Spleen (tissue), 11 donors: ENCODE results near the gene CUBN. TPM values are rescaled to one million over a fixed set of nuclear protein-coding genes. Genes with fewer than 3 reads are reported as not detected.

Experiments used
- DNase-seq: peaks from one replicate; pipeline ENCODE4 v3.0.0-alpha.2; 2020
- H3K27ac ChIP-seq, 8 donors: fragments of 200-600 bp; sonication (generic) in 7 of 8; 1 replicate in 4 of 8; 2 replicates in 4 of 8; pipeline versions ENCODE4 v1.5.0 to v1.8.0; 2016 to 2021; ENCODE audit warnings: inconsistent platforms in 4 of 8, mild to moderate bottlenecking in 4 of 8, moderate library complexity in 1 of 8
- H3K27me3 ChIP-seq, 7 donors: fragments of 200-600 bp; sonication (generic) in 6 of 7; replicated peaks in 1 of 7; 1 replicate in 4 of 7; 2 replicates in 3 of 7; pipeline versions ENCODE4 v1.5.0 to v1.8.0; 2016 to 2021; ENCODE audit warnings: inconsistent platforms in 3 of 7, mild to moderate bottlenecking in 1 of 7
- H3K36me3 ChIP-seq, 6 donors: fragments of 200-600 bp; sonication (generic) in 5 of 6; 1 replicate in 4 of 6; 2 replicates in 2 of 6; pipeline versions ENCODE4 v1.5.0 to v1.8.0; 2016 to 2021; ENCODE audit warnings: inconsistent platforms in 2 of 6
- H3K4me1 ChIP-seq, 6 donors: fragments of 200-600 bp; sonication (generic) in 5 of 6; 1 replicate in 3 of 6; 2 replicates in 3 of 6; pipeline versions ENCODE4 v1.5.0 to v1.8.0; 2016 to 2021; ENCODE audit warnings: inconsistent platforms in 3 of 6
- H3K4me3 ChIP-seq, 8 donors: fragments of 200-600 bp; sonication (generic) in 7 of 8; 1 replicate in 4 of 8; 2 replicates in 4 of 8; pipeline versions ENCODE4 v1.5.0 to v1.8.0; 2016 to 2021; ENCODE audit warnings: inconsistent platforms in 4 of 8, mild to moderate bottlenecking in 4 of 8, moderate library complexity in 2 of 8
- H3K9me3 ChIP-seq, 8 donors: fragments of 200-600 bp; sonication (generic) in 7 of 8; 1 replicate in 4 of 8; 2 replicates in 4 of 8; pipeline versions ENCODE4 v1.5.0 to v1.8.0; 2016 to 2021; ENCODE audit warnings: inconsistent platforms in 4 of 8
- CTCF ChIP-seq, 11 experiments: fragments of 200-600 bp in 7 of 11; fragments of 450-650 bp in 4 of 11; sonication (generic) in 4 of 11; IDR thresholded peaks in 8 of 11; conservative IDR thresholded peaks in 3 of 11; 1 replicate in 7 of 11; 2 replicates in 4 of 11; pipeline versions ENCODE4 v1.4.0 to v1.8.0; 2016 to 2021; ENCODE audit warnings: antibody characterized with exemption in 11 of 11, inconsistent platforms in 4 of 11, mild to moderate bottlenecking in 1 of 11
- POLR2A ChIP-seq, 3 donors: fragments of 450-650 bp; IDR thresholded peaks; one replicate each; pipeline ENCODE4 v1.5.1; 2017; ENCODE audit warnings: antibody characterized with exemption in 3 of 3, mild to moderate bottlenecking in 1 of 3
- POLR2AphosphoS5 ChIP-seq, 3 donors: sonication (generic); formaldehyde crosslinking; IDR thresholded peaks; one replicate each; pipeline ENCODE4 v1.5.1; 2017; ENCODE audit warnings: antibody characterized with exemption in 3 of 3
- WGBS, 5 donors: extraction: QIAGEN DNeasy Blood & Tissue Kit in 3 of 5; methylation state at CpG; one replicate each; pipeline versions ENCODE4 v1.1.5 to v1.1.7; 2013 to 2018; 5-methylcytosine and 5-hydroxymethylcytosine counted together
- intact Hi-C: fragments of 100-400 bp; cut with DNase I; formaldehyde crosslinking; loops from one replicate; pipeline ENCODE4 v1.15.0; 2023; ENCODE audit warnings: low total_unique reads
- polyA plus RNA-seq, 3 donors: library from polyadenylated mRNA; stranded (reverse); fragments of 200-250 nt; gene quantifications; one replicate each; pipeline ENCODE4 v1.2.1, GENCODE V29; 2013
- total RNA-seq, 7 donors: library from RNA; depleted of rRNA in 3 of 7; stranded (reverse); fragments of >200 nt in 3 of 7; fragmentation: NEBNext Ultra II Directional in 4 of 7; extraction: Animal tissue kit (Norgen Biotek cat#: 25700) in 4 of 7; gene quantifications; one replicate each; pipeline versions ENCODE4 v1.1.0 to v1.2.1, GENCODE V29; 2016 to 2021
- donor health status: healthy with polysubstance abuse.
- donor health status: DM: no; HTN: no; CAD: no; lungs with moderate emphysema.
- donor health status: DM: no; HTN: no; CAD: no.
- donor health status: Bipolar disorder and iron deficiency.
- donor health status: healthy.
- donor health status: DM: no; HTN: no; CAD: no.
- donor health status: DM: yes; HTN: yes; CAD: no.

The CUBN gene
- total and polyA plus RNA-seq, 10 donors: 0.24 to 12.1 (median 5.4) TPM

- WGBS, 5 donors: 73 to 95% (median 92%) methylated on average over 9 of the region's 9 CpGs
Observed at GRCh38 chr10:16795410-16796073, 334.1 kb downstream of the CUBN start.

GRCh38 chr10:16794005-16794404 lies 335.6 kb downstream of the CUBN start:
- TF ChIP-seq CTCF (IDR thresholded peaks at IDR 0.05 in 8 of 11, conservative IDR thresholded peaks at IDR 0.05 in 3 of 11) (no peak), POLR2AphosphoS5 (IDR thresholded peaks at IDR 0.05) (no peak), POLR2A (IDR thresholded peaks at IDR 0.05) (no peak)
- Histone ChIP-seq H3K27me3 (no peaks in the 10 kb centered on the region), H3K9me3 (no peaks in the 10 kb centered on the region), H3K4me1 (peaks cover 0 to 4% (median 0%) of the 10 kb centered on the region in 6 donors), H3K4me3 (no peak overlapping the region), H3K27ac (no peak overlapping the region), H3K36me3 (peaks cover 0 to 22% (median 0%) of the 10 kb centered on the region in 6 donors)
- intact Hi-C loops: no loop called here
- WGBS, 5 donors: 94 to 100% (median 100%) methylated on average over 1 of the region's 1 CpG
- DNase-seq: no peak

More at GRCh38 chr10:16795410-16796073, 334.1 kb downstream of the CUBN start:
- intact Hi-C loops: no loop called here
- no peak for DNase-seq
- H3K4me1 ChIP-seq: peaks cover 5 to 19% (median 9%) of the 10 kb centered on the region in 6 donors
- H3K27me3 ChIP-seq: no peaks in the 10 kb centered on the region
- no peaks in the 10 kb centered on the region for H3K9me3 ChIP-seq
- peaks cover 0 to 22% (median 0%) of the 10 kb centered on the region in 6 donors for H3K36me3 ChIP-seq
- TF ChIP-seq POLR2A (IDR thresholded peaks at IDR 0.05) (no peak), CTCF (IDR thresholded peaks at IDR 0.05 in 8 of 11, conservative IDR thresholded peaks at IDR 0.05 in 3 of 11) (no peak), POLR2AphosphoS5 (IDR thresholded peaks at IDR 0.05) (no peak)
- no peak overlapping the region for H3K4me3 ChIP-seq
- H3K27ac ChIP-seq: no peak overlapping the region

- no peaks in the 10 kb centered on the region for H3K9me3 ChIP-seq
- H3K36me3 ChIP-seq: peaks cover 0 to 22% (median 0%) of the 10 kb centered on the region in 6 donors
- TF ChIP-seq POLR2A (IDR thresholded peaks at IDR 0.05) (no peak), POLR2AphosphoS5 (IDR thresholded peaks at IDR 0.05) (no peak), CTCF (IDR thresholded peaks at IDR 0.05 in 8 of 11, conservative IDR thresholded peaks at IDR 0.05 in 3 of 11) (no peak)
- peaks cover 0 to 9% (median 4%) of the 10 kb centered on the region in 6 donors for H3K4me1 ChIP-seq
- no peaks in the 10 kb centered on the region for H3K27me3 ChIP-seq
- intact Hi-C loops: no loop called here
- 80 to 93% (median 87%) methylated on average over 8 of the region's 8 CpGs for WGBS, 5 donors
- H3K4me3 ChIP-seq: no peak overlapping the region
- no peak overlapping the region for H3K27ac ChIP-seq
- DNase-seq: no peak
Observed at GRCh38 chr10:16792675-16793074, 336.9 kb downstream of the CUBN start.

- Histone ChIP-seq H3K27me3 (no peaks in the 10 kb centered on the region), H3K36me3 (peaks cover 0 to 35% (median 0%) of the 10 kb centered on the region in 6 donors), H3K4me1 (peaks cover 0 to 16% (median 4%) of the 10 kb centered on the region in 6 donors), H3K9me3 (peaks cover 0 to 2% (median 0%) of the 10 kb centered on the region in 8 donors), H3K4me3 (no peak overlapping the region), H3K27ac (no peak overlapping the region)
- TF ChIP-seq POLR2A (IDR thresholded peaks at IDR 0.05) (no peak), POLR2AphosphoS5 (IDR thresholded peaks at IDR 0.05) (no peak), CTCF (IDR thresholded peaks at IDR 0.05 in 8 of 11, conservative IDR thresholded peaks at IDR 0.05 in 3 of 11) (no peak)
- WGBS, 5 donors: 85 to 91% (median 88%) methylated on average over 4 of the region's 4 CpGs
- DNase-seq: no peak
- intact Hi-C loops: no loop called here
Observed at GRCh38 chr10:16789765-16790164, 339.8 kb downstream of the CUBN start.
